SK-N-SH (cell line): ENCODE results near the gene CD300A. TPM values are rescaled to one million over a fixed set of nuclear protein-coding genes. Genes with fewer than 3 reads are reported as not detected.

Experiments used
- CTCF ChIA-PET: fragments of 300-600, 350-600 bp; formaldehyde crosslinking; extraction: SDS; loops from one replicate; lab custom pipeline; 2021; lab: Yijun Ruan, JAX
- POLR2A ChIA-PET: fragments of 350-600 bp; sonication (Branson Sonifier 250); formaldehyde crosslinking; extraction: SDS; loops from one replicate; lab custom pipeline; 2020; ENCODE audit warnings: antibody characterized with exemption, inconsistent platforms; lab: Yijun Ruan, JAX
- DNase-seq: peaks from one replicate; pipeline ENCODE4 v3.0.0; 2012
- H2AFZ ChIP-seq: fragments of 200-600 bp; sonication (generic); 2 replicates; pipeline ENCODE4 v1.8.1; 2016; ENCODE audit warnings: antibody characterized with exemption, mild to moderate bottlenecking, low read depth
- H3F3A ChIP-seq: fragments of 200-600 bp; sonication (generic); replicated peaks from 2 replicates; pipeline ENCODE3; 2016; ENCODE audit warnings: antibody characterized with exemption, mild to moderate bottlenecking; ENCODE audit not compliant: insufficient read depth
- H3K27ac ChIP-seq, 2 experiments: fragments of 200-500 bp in 1 of 2; fragments of 200-600 bp in 1 of 2; sonication (Bioruptor generic) in 1 of 2; sonication (generic), shearing (Covaris generic) in 1 of 2; 2 replicates each; pipeline versions ENCODE4 v1.5.1 to v1.6.1; 2014 to 2016; ENCODE audit warnings: low read depth in 2 of 2, inconsistent platforms in 1 of 2, low read length in 1 of 2, mild to moderate bottlenecking in 1 of 2, mixed read lengths in 1 of 2
- H3K27me3 ChIP-seq: fragments of 200-600 bp; sonication (generic), shearing (Covaris generic); 2 replicates; pipeline ENCODE4 v1.6.1; 2016; ENCODE audit warnings: mixed run types; ENCODE audit not compliant: insufficient read depth
- H3K36me3 ChIP-seq, 2 experiments: fragments of 200-500 bp in 1 of 2; fragments of 200-600 bp in 1 of 2; sonication (Bioruptor generic) in 1 of 2; sonication (generic) in 1 of 2; replicated peaks in 1 of 2; 2 replicates each; pipeline versions ENCODE3 to v1.5.1; 2014 to 2016; ENCODE audit warnings: low read length in 1 of 2, mild to moderate bottlenecking in 1 of 2; ENCODE audit not compliant: insufficient read depth in 2 of 2, control insufficient read depth in 1 of 2
- H3K4me1 ChIP-seq, 2 experiments: fragments of 200-500 bp in 1 of 2; fragments of 200-600 bp in 1 of 2; sonication (Bioruptor generic) in 1 of 2; sonication (generic), shearing (Covaris generic) in 1 of 2; 2 replicates each; pipeline versions ENCODE4 v1.5.1 to v1.6.1; 2014 to 2016; ENCODE audit warnings: low read depth in 1 of 2, low read length in 1 of 2, mixed run types in 1 of 2; ENCODE audit not compliant: insufficient read depth in 2 of 2, control insufficient read depth in 1 of 2
- H3K4me2 ChIP-seq: fragments of 200-600 bp; sonication (generic), shearing (Covaris generic); 2 replicates; pipeline ENCODE4 v1.6.1; 2017; ENCODE audit warnings: mixed run types
- H3K4me3 ChIP-seq, 2 experiments: fragments of 200-500 bp in 1 of 2; fragments of 200-600 bp in 1 of 2; sonication (Bioruptor generic) in 1 of 2; sonication (generic), shearing (Covaris generic) in 1 of 2; 2 replicates each; pipeline versions ENCODE4 v1.5.1 to v1.8.1; 2014 to 2016; ENCODE audit warnings: low read depth in 2 of 2, inconsistent platforms in 1 of 2, low read length in 1 of 2, mild to moderate bottlenecking in 1 of 2, mixed read lengths in 1 of 2, moderate library complexity in 1 of 2
- H3K79me2 ChIP-seq: fragments of 200-600 bp; sonication (generic); 2 replicates; pipeline ENCODE4 v1.8.1; 2017; ENCODE audit warnings: mild to moderate bottlenecking; ENCODE audit not compliant: insufficient read depth
- H3K9ac ChIP-seq: fragments of 200-600 bp; sonication (generic); 2 replicates; pipeline ENCODE4 v1.6.1; 2017; ENCODE audit warnings: mixed run types
- H3K9me2 ChIP-seq: fragments of 200-600 bp; sonication (generic); 2 replicates; pipeline ENCODE4 v1.6.1; 2017; ENCODE audit warnings: mixed run types
- H3K9me3 ChIP-seq: fragments of 200-600 bp; sonication (generic); 2 replicates; pipeline ENCODE4 v1.6.1; 2017; ENCODE audit warnings: mixed run types, mild to moderate bottlenecking, moderate library complexity
- H4K20me1 ChIP-seq: fragments of 200-600 bp; sonication (generic); 2 replicates; pipeline ENCODE4 v1.6.1; 2017; ENCODE audit warnings: mild to moderate bottlenecking, mixed run types; ENCODE audit not compliant: insufficient read depth
- ELF1 ChIP-seq: IDR thresholded peaks from 2 replicates; pipeline ENCODE4 v1.4.0; 2012
- JUND ChIP-seq: IDR thresholded peaks from 2 replicates; pipeline ENCODE4 v1.4.0; 2012
- MEF2A ChIP-seq: IDR thresholded peaks from 2 replicates; pipeline ENCODE4 v1.4.0; 2012; ENCODE audit warnings: low read depth, borderline replicate concordance
- MXI1 ChIP-seq: IDR thresholded peaks from 2 replicates; pipeline ENCODE4 v1.6.1; 2012; ENCODE audit warnings: mild to moderate bottlenecking, low read depth, low read length, improper control_type of control experiment
- NFIC ChIP-seq: IDR thresholded peaks from 2 replicates; pipeline ENCODE4 v1.4.0; 2012; ENCODE audit warnings: borderline replicate concordance
- NRF1 ChIP-seq: IDR thresholded peaks from 2 replicates; pipeline ENCODE4 v1.6.1; 2012; ENCODE audit warnings: low read depth, mild to moderate bottlenecking, low read length
- RAD21 ChIP-seq: IDR thresholded peaks from 2 replicates; pipeline ENCODE4 v1.6.1; 2012; ENCODE audit warnings: mild to moderate bottlenecking, low read length
- RCOR1 ChIP-seq: fragments of 150-350 bp; IDR thresholded peaks from 2 replicates; pipeline ENCODE4 v1.6.1; 2017; ENCODE audit warnings: antibody characterized with exemption, low read length
- SIN3A ChIP-seq: IDR thresholded peaks from 2 replicates; pipeline ENCODE4 v1.6.1; 2012; ENCODE audit warnings: low read depth, mild to moderate bottlenecking, low read length, moderate library complexity, borderline replicate concordance
- SMC3 ChIP-seq: IDR thresholded peaks from 2 replicates; pipeline ENCODE4 v1.6.1; 2012; ENCODE audit warnings: low read depth, low read length, improper control_type of control experiment
- USF2 ChIP-seq: fragments of 150-350 bp; IDR thresholded peaks from 2 replicates; pipeline ENCODE4 v1.6.1; 2017; ENCODE audit warnings: antibody characterized with exemption, low read length, low read depth, borderline replicate concordance
- WGBS: methylation state at CpG from one replicate; pipeline ENCODE4 v1.1.6; 2017; ENCODE audit warnings: low lambda C conversion rate; 5-methylcytosine and 5-hydroxymethylcytosine counted together
- polyA plus RNA-seq, 3 experiments: library from polyadenylated mRNA; depleted of rRNA; stranded (reverse); fragments of >200 nt; gene quantifications; 2 replicates each; pipeline ENCODE4 v1.2.3, GENCODE V29; 2012
- TF ChIP-seq, protein P1 (sequence below): IDR thresholded peaks from 2 replicates; pipeline ENCODE4 v1.4.0; 2012; ENCODE audit warnings: low read depth, borderline replicate concordance

Gene CD300A
- polyA plus RNA-seq, 1 of the 3 experiments (the other 2 are of a cell fraction): not detected

DNA sequence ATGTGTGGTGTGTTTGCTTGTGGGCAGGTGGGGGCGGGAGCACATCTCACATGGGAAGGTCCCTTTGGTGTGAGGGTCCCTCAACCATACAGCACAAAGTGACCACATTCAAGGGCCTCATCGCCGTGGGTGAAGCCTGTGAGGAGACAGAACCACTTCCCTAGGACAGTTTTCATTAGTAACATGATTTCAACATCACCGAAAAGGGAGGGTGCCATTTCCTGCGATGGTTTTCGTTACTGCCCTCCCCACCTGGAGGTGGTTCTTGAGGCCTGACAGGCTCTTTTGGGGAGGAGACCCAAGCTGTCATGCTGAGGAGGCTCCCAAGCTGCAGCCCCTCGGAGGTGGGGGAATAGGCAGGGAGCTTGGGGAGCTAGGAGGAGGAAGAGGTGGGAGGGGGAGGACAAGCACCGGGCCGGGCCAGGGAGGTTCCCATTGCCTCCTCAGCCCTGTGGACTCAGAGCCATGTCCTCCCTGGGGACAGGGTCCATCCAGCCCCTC lies 55.3 kb downstream of the CD300A start:
- DNase-seq: no peak
- H3K27ac ChIP-seq: no peak overlapping the region
- POLR2A ChIA-PET: no interaction called here
- H3K4me2 ChIP-seq: no peak overlapping the region
- no peaks in the 10 kb centered on the region for H3K79me2 ChIP-seq
- no peaks in the 10 kb centered on the region for H3F3A ChIP-seq
- H3K27me3 ChIP-seq: no peaks in the 10 kb centered on the region
- CTCF ChIA-PET: interaction anchor here (1.0 to 1.9 kb wide), 3 partner anchors 45 to 221 kb away, joined by 3 to 5 read pairs (median 4); no protein-coding TSS in a partner anchor
- no peaks in the 10 kb centered on the region for H3K4me1 ChIP-seq
- no peaks in the 10 kb centered on the region for H4K20me1 ChIP-seq
- no peaks in the 10 kb centered on the region for H3K36me3 ChIP-seq
- H3K4me3 ChIP-seq: no peak overlapping the region
- no peaks in the 10 kb centered on the region for H3K9me2 ChIP-seq
- H2AFZ ChIP-seq: no peak overlapping the region
- H3K9ac ChIP-seq: no peak overlapping the region
- H3K9me3 ChIP-seq: no peaks in the 10 kb centered on the region
- WGBS: 14% methylated on average over 9 of the region's 9 CpGs
- TF ChIP-seq USF2 (no peak), RAD21 (no peak), NFIC (no peak), RCOR1 (no peak), JUND (no peak), MEF2A (no peak), ELF1 (no peak), MXI1 (no peak), SIN3A (no peak), SMC3 (no peak)
- TF ChIP-seq, protein P1, sequence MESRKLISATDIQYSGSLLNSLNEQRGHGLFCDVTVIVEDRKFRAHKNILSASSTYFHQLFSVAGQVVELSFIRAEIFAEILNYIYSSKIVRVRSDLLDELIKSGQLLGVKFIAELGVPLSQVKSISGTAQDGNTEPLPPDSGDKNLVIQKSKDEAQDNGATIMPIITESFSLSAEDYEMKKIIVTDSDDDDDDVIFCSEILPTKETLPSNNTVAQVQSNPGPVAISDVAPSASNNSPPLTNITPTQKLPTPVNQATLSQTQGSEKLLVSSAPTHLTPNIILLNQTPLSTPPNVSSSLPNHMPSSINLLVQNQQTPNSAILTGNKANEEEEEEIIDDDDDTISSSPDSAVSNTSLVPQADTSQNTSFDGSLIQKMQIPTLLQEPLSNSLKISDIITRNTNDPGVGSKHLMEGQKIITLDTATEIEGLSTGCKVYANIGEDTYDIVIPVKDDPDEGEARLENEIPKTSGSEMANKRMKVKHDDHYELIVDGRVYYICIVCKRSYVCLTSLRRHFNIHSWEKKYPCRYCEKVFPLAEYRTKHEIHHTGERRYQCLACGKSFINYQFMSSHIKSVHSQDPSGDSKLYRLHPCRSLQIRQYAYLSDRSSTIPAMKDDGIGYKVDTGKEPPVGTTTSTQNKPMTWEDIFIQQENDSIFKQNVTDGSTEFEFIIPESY: no peak

DNA sequence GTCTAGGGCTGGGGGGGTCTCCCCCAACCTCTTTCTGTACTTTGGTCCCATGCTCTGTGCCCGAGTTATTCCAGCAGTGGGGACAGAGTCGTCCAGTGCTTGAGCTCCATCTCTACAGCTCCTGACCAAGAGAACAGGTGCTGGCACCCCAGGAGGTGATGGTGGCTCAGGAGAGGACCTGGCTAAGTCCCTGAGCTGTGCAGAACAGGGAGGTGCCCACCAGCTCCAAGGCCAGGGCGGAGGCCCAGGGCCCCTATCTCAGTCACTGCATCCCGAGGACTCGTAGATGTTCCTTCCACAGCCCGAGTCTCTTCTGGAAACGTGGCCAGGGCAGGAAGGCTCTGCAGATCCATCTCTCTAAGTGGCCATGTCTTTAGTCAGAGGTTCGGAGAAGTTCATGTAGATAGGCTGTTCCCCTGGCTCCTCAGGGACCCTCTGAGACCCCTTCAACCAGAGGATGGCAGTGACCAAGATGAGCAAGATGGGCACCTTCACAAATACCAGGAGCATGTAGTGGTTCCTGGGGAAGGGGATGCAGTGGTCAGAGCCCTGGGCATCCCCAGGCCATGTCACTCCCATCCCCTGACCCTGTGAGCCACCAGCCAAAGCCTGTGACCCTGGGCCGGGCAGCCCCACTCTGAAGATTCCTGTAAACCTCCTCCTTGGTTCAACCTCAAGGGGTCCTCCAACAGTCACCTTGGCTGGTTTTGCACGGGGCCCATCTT lies 56.1 kb downstream of the CD300A start:
- POLR2A ChIA-PET: no interaction called here
- H3K9me2 ChIP-seq: no peaks in the 10 kb centered on the region
- H3F3A ChIP-seq: no peaks in the 10 kb centered on the region
- H3K4me1 ChIP-seq: no peaks in the 10 kb centered on the region
- no peak overlapping the region for H3K9ac ChIP-seq
- DNase-seq: no peak
- CTCF ChIA-PET: interaction anchor here (1.0 to 1.9 kb wide), 3 partner anchors 44 to 135 kb away, joined by 3 to 5 read pairs (median 4); no protein-coding TSS in a partner anchor
- no peak overlapping the region for H3K4me2 ChIP-seq
- no peaks in the 10 kb centered on the region for H3K79me2 ChIP-seq
- no peak overlapping the region for H2AFZ ChIP-seq
- no peak overlapping the region for H3K27ac ChIP-seq
- WGBS: 8% methylated on average over 10 of the region's 10 CpGs
- no peak for TF ChIP-seq NRF1
- H3K36me3 ChIP-seq: no peaks in the 10 kb centered on the region
- H3K9me3 ChIP-seq: no peaks in the 10 kb centered on the region
- H4K20me1 ChIP-seq: no peaks in the 10 kb centered on the region
- no peak overlapping the region for H3K4me3 ChIP-seq
- no peaks in the 10 kb centered on the region for H3K27me3 ChIP-seq
